CD4-positive, CD25-positive, alpha-beta regulatory T cell (primary cell): ENCODE data around the gene TET3. TPM values are rescaled to one million over a fixed set of nuclear protein-coding genes. Genes with fewer than 3 reads are reported as not detected.

Experiments
- ATAC-seq, 2 donors: fragments of 150-1000 bp; cut with Tn5 transposase; one replicate each; pipeline ENCODE4 v1.10.0; 2021; ENCODE audit warnings: low read depth in 2 of 2, moderate number of reproducible peaks in 2 of 2, moderate library complexity in 1 of 2
- DNase-seq, 3 donors: peaks; one replicate each; pipeline versions ENCODE4 v3.0.0 to v3.0.0-alpha.2; 2012 to 2022; ENCODE audit warnings: mixed read lengths in 1 of 3
- H3K27ac ChIP-seq: one replicate; pipeline ENCODE4 v1.7.0; 2013; ENCODE audit warnings: mild to moderate bottlenecking, low read length; ENCODE audit not compliant: insufficient read depth, poor library complexity, severe bottlenecking
- H3K27me3 ChIP-seq: one replicate; pipeline ENCODE4 v1.7.0; 2013; ENCODE audit warnings: low read length; ENCODE audit not compliant: control insufficient read depth, insufficient read depth
- H3K36me3 ChIP-seq: one replicate; pipeline ENCODE4 v1.7.0; 2013; ENCODE audit warnings: mild to moderate bottlenecking, low read length, moderate library complexity; ENCODE audit not compliant: control insufficient read depth, insufficient read depth
- H3K4me1 ChIP-seq: 2 replicates; pipeline ENCODE4 v1.7.0; 2013; ENCODE audit warnings: mild to moderate bottlenecking, low read length; ENCODE audit not compliant: insufficient read depth, control insufficient read depth, poor library complexity, severe bottlenecking
- H3K4me3 ChIP-seq: one replicate; pipeline ENCODE4 v1.7.0; 2013; ENCODE audit warnings: low read depth, mild to moderate bottlenecking, low read length, moderate library complexity
- H3K9me3 ChIP-seq, 2 experiments: 1 replicate in 1 of 2; 2 replicates in 1 of 2; pipeline ENCODE4 v1.7.0; 2013; ENCODE audit warnings: low read length in 2 of 2, mild to moderate bottlenecking in 1 of 2, moderate library complexity in 1 of 2; ENCODE audit not compliant: control insufficient read depth in 2 of 2
- H3K27ac Mint-ChIP-seq, 3 donors: one replicate each; pipeline ENCODE4 v1.8.0; 2020 to 2022; ENCODE audit warnings: mild to moderate bottlenecking in 3 of 3, mixed read lengths in 3 of 3, moderate library complexity in 2 of 3
- H3K27me3 Mint-ChIP-seq: one replicate; pipeline ENCODE4 v1.8.0; 2022; ENCODE audit warnings: mild to moderate bottlenecking, mixed read lengths
- H3K36me3 Mint-ChIP-seq: one replicate; pipeline ENCODE4 v1.8.0; 2020; ENCODE audit warnings: mixed read lengths
- H3K4me1 Mint-ChIP-seq, 4 donors: one replicate each; pipeline ENCODE4 v1.8.0; 2020 to 2022; ENCODE audit warnings: mixed read lengths in 4 of 4, mild to moderate bottlenecking in 1 of 4
- H3K4me3 Mint-ChIP-seq, 4 donors: one replicate each; pipeline ENCODE4 v1.8.0; 2020 to 2022; ENCODE audit warnings: mild to moderate bottlenecking in 4 of 4, mixed read lengths in 4 of 4, moderate library complexity in 3 of 4
- H3K9me3 Mint-ChIP-seq, 7 donors: one replicate each; pipeline ENCODE4 v1.8.0; 2020 to 2022; ENCODE audit warnings: mixed read lengths in 7 of 7, mild to moderate bottlenecking in 3 of 7, moderate library complexity in 2 of 7
- polyA plus RNA-seq, 4 donors: library from polyadenylated mRNA; unstranded; fragments of 300-500 nt; fragmentation: Illumina TruSeq; gene quantifications; one replicate each; pipeline ENCODE4 v1.2.3, GENCODE V29; 2021
- total RNA-seq: library from RNA; stranded (reverse); gene quantifications from one replicate; pipeline ENCODE4 v1.2.3, GENCODE V29; 2022

The TET3 gene
- total and polyA plus RNA-seq, 5 donors from 2014 or later = 0.22 to 26.3 (median 0.30) TPM

- peak overlapping the region in 2 of 3 donors; percentile 83 to 92 for H3K27ac Mint-ChIP-seq
- no peaks in the 10 kb centered on the region for H3K9me3 ChIP-seq
- peak overlapping the region; percentile 79 to 98 (median 86) for H3K4me3 Mint-ChIP-seq
- H3K27ac ChIP-seq = peak overlapping the region; percentile 80
- peaks cover 13% of the 10 kb centered on the region for H3K36me3 Mint-ChIP-seq
- H3K4me1 Mint-ChIP-seq = peaks cover 7 to 83% (median 36%) of the 10 kb centered on the region in 4 donors
- H3K27me3 ChIP-seq = no peaks in the 10 kb centered on the region
- no peaks in the 10 kb centered on the region for H3K36me3 ChIP-seq
- no peaks in the 10 kb centered on the region for H3K27me3 Mint-ChIP-seq
- H3K9me3 Mint-ChIP-seq = no peaks in the 10 kb centered on the region
- DNase-seq (peak; percentile 77 to 84 (median 83)), ATAC-seq (peak; percentile 91 to 95)
- peak overlapping the region; percentile 62 for H3K4me3 ChIP-seq
- peaks cover 38% of the 10 kb centered on the region for H3K4me1 ChIP-seq
These were observed 18.1 kb downstream of the TET3 start for GRCh38 chr2:74002505-74003421.

GRCh38 chr2:74003494-74004211 lies 18.9 kb downstream of the TET3 start:
- Histone ChIP-seq H3K36me3 (peaks cover 2% of the 10 kb centered on the region), H3K4me3 (no peak overlapping the region), H3K9me3 (no peaks in the 10 kb centered on the region), H3K4me1 (peaks cover 29% of the 10 kb centered on the region), H3K27ac (no peak overlapping the region), H3K27me3 (no peaks in the 10 kb centered on the region)
- H3K4me3 Mint-ChIP-seq = peak overlapping the region in 3 of 4 donors; percentile 38 to 57 (median 39)
- H3K36me3 Mint-ChIP-seq = peaks cover 13% of the 10 kb centered on the region
- H3K27me3 Mint-ChIP-seq = no peaks in the 10 kb centered on the region
- peaks cover 1 to 78% (median 35%) of the 10 kb centered on the region in 4 donors for H3K4me1 Mint-ChIP-seq
- H3K27ac Mint-ChIP-seq = peak overlapping the region in 2 of 3 donors; percentile 65 to 90
- ATAC-seq = no peak
- no peaks in the 10 kb centered on the region for H3K9me3 Mint-ChIP-seq
- DNase-seq = no peak

- Histone ChIP-seq H3K9me3 (no peaks in the 10 kb centered on the region), H3K4me3 (no peak overlapping the region), H3K27ac (no peak overlapping the region), H3K36me3 (peaks cover 9% of the 10 kb centered on the region), H3K4me1 (peaks cover 20% of the 10 kb centered on the region), H3K27me3 (no peaks in the 10 kb centered on the region)
- Mint-ChIP-seq H3K27ac (peak overlapping the region in 2 of 3 donors; percentile 44 to 75), H3K27me3 (no peaks in the 10 kb centered on the region), H3K4me1 (peaks cover 0 to 70% (median 27%) of the 10 kb centered on the region in 4 donors), H3K36me3 (peaks cover 13% of the 10 kb centered on the region), H3K9me3 (no peaks in the 10 kb centered on the region), H3K4me3 (peak overlapping the region; percentile 46 to 82 (median 64))
- DNase-seq = no peak
- ATAC-seq = no peak
These were observed 19.8 kb downstream of the TET3 start for GRCh38 chr2:74004212-74005182.

- peaks cover 0 to 61% (median 23%) of the 10 kb centered on the region in 4 donors for H3K4me1 Mint-ChIP-seq
- H3K27ac ChIP-seq = no peak overlapping the region
These were observed 21.1 kb downstream of the TET3 start for GRCh38 chr2:74005786-74006185.

GRCh38 chr2:74006459-74006858 lies 21.7 kb downstream of the TET3 start:
- Histone ChIP-seq H3K27me3 (no peaks in the 10 kb centered on the region), H3K36me3 (peaks cover 13% of the 10 kb centered on the region), H3K27ac (no peak overlapping the region), H3K4me3 (no peak overlapping the region), H3K4me1 (peaks cover 18% of the 10 kb centered on the region), H3K9me3 (no peaks in the 10 kb centered on the region)
- H3K27ac Mint-ChIP-seq = peak overlapping the region in 1 of 3 donors; percentile 75
- ATAC-seq (no peak), DNase-seq (no peak)
- peaks cover 13% of the 10 kb centered on the region for H3K36me3 Mint-ChIP-seq
- no peaks in the 10 kb centered on the region for H3K9me3 Mint-ChIP-seq
- H3K27me3 Mint-ChIP-seq = no peaks in the 10 kb centered on the region
- peaks cover 0 to 54% (median 18%) of the 10 kb centered on the region in 4 donors for H3K4me1 Mint-ChIP-seq
- H3K4me3 Mint-ChIP-seq = no peak overlapping the region

More at GRCh38 chr2:74005786-74006185, 21.1 kb downstream of the TET3 start:
- no peaks in the 10 kb centered on the region for H3K27me3 ChIP-seq
- H3K9me3 ChIP-seq = no peaks in the 10 kb centered on the region
- no peak overlapping the region for H3K4me3 ChIP-seq
- Mint-ChIP-seq H3K36me3 (peaks cover 13% of the 10 kb centered on the region), H3K4me3 (peak overlapping the region in 1 of 4 donors; percentile 46), H3K27me3 (no peaks in the 10 kb centered on the region), H3K27ac (peak overlapping the region in 1 of 3 donors; percentile 69), H3K9me3 (no peaks in the 10 kb centered on the region)
- ATAC-seq = no peak
- no peak for DNase-seq
- H3K36me3 ChIP-seq = peaks cover 13% of the 10 kb centered on the region
- peaks cover 18% of the 10 kb centered on the region for H3K4me1 ChIP-seq

GRCh38 chr2:74007121-74007520 lies 22.4 kb downstream of the TET3 start:
- ATAC-seq (no peak), DNase-seq (no peak)
- Histone ChIP-seq H3K27me3 (no peaks in the 10 kb centered on the region), H3K27ac (no peak overlapping the region), H3K9me3 (no peaks in the 10 kb centered on the region), H3K36me3 (peaks cover 13% of the 10 kb centered on the region), H3K4me3 (no peak overlapping the region), H3K4me1 (peaks cover 11% of the 10 kb centered on the region)
- Mint-ChIP-seq H3K36me3 (peaks cover 13% of the 10 kb centered on the region), H3K4me1 (peaks cover 0 to 50% (median 14%) of the 10 kb centered on the region in 4 donors), H3K4me3 (no peak overlapping the region), H3K9me3 (no peaks in the 10 kb centered on the region), H3K27me3 (no peaks in the 10 kb centered on the region), H3K27ac (peak overlapping the region in 1 of 3 donors; percentile 75)

- Histone ChIP-seq H3K27me3 (no peaks in the 10 kb centered on the region), H3K4me3 (no peak overlapping the region), H3K9me3 (no peaks in the 10 kb centered on the region), H3K27ac (no peak overlapping the region), H3K4me1 (peaks cover 10% of the 10 kb centered on the region), H3K36me3 (peaks cover 13% of the 10 kb centered on the region)
- Mint-ChIP-seq H3K27me3 (no peaks in the 10 kb centered on the region), H3K4me1 (peaks cover 4 to 54% (median 19%) of the 10 kb centered on the region in 4 donors), H3K27ac (peak overlapping the region in 1 of 3 donors; percentile 81), H3K36me3 (peaks cover 16% of the 10 kb centered on the region), H3K4me3 (no peak overlapping the region), H3K9me3 (no peaks in the 10 kb centered on the region)
- no peak for ATAC-seq
- DNase-seq = no peak
These were observed 23.0 kb downstream of the TET3 start for GRCh38 chr2:74007711-74008110.
